OCI-LY1 (cell line): ENCODE measurements around the gene POLA2.

Source experiments
- H2AFZ ChIP-seq: fragments of 200-600 bp; sonication (generic), shearing (Covaris generic); 2 replicates; pipeline ENCODE4 v1.6.0; 2014; ENCODE audit warnings: antibody characterized with exemption, mild to moderate bottlenecking, low read length
- H3F3A ChIP-seq: fragments of 200-600 bp; sonication (generic), shearing (Covaris generic); 2 replicates; pipeline ENCODE4 v1.6.0; 2014; ENCODE audit warnings: mild to moderate bottlenecking, antibody characterized with exemption, low read length, moderate library complexity; ENCODE audit not compliant: insufficient read depth
- H3K27ac ChIP-seq: fragments of 200-600 bp; sonication (generic); 2 replicates; pipeline ENCODE4 v1.5.1; 2014; ENCODE audit warnings: low read length, mixed run types, mild to moderate bottlenecking, low read depth; ENCODE audit not compliant: poor library complexity, severe bottlenecking
- H3K27me3 ChIP-seq: fragments of 200-600 bp; sonication (generic); 2 replicates; pipeline ENCODE4 v1.6.0; 2014; ENCODE audit warnings: antibody characterized with exemption, mild to moderate bottlenecking, low read length, moderate library complexity; ENCODE audit not compliant: insufficient read depth
- H3K36me3 ChIP-seq: fragments of 200-600 bp; sonication (generic); 2 replicates; pipeline ENCODE4 v1.6.1; 2014; ENCODE audit warnings: mild to moderate bottlenecking, antibody characterized with exemption, low read length, moderate library complexity, mixed read lengths; ENCODE audit not compliant: insufficient read depth
- H3K4me1 ChIP-seq: fragments of 200-600 bp; sonication (generic); 2 replicates; pipeline ENCODE4 v1.5.1; 2014; ENCODE audit warnings: mild to moderate bottlenecking, low read length, moderate library complexity; ENCODE audit not compliant: insufficient read depth, severe bottlenecking
- H3K4me2 ChIP-seq: fragments of 200-600 bp; sonication (generic), shearing (Covaris generic); 2 replicates; pipeline ENCODE4 v1.6.1; 2014; ENCODE audit warnings: low read length
- H3K4me3 ChIP-seq: fragments of 200-600 bp; sonication (generic); 2 replicates; pipeline ENCODE4 v1.5.1; 2014; ENCODE audit warnings: low read length, low read depth, mild to moderate bottlenecking, mixed read lengths; ENCODE audit not compliant: poor library complexity, severe bottlenecking
- H3K79me2 ChIP-seq: fragments of 200-600 bp; shearing (Covaris generic); 2 replicates; pipeline ENCODE4 v1.6.1; 2016; ENCODE audit warnings: mixed run types, low read length, mixed read lengths; ENCODE audit not compliant: insufficient read depth
- H3K9ac ChIP-seq: fragments of 200-600 bp; sonication (generic), shearing (Covaris generic); 2 replicates; pipeline ENCODE4 v1.6.1; 2014; ENCODE audit warnings: mild to moderate bottlenecking, low read length, mixed read lengths
- H3K9me2 ChIP-seq: fragments of 200-600 bp; sonication (generic), shearing (Covaris generic); 2 replicates; pipeline ENCODE4 v1.6.1; 2014; ENCODE audit warnings: low read depth, mild to moderate bottlenecking, low read length, mixed read lengths
- H3K9me3 ChIP-seq: fragments of 200-600 bp; shearing (Covaris generic); 2 replicates; pipeline ENCODE4 v1.6.1; 2014; ENCODE audit warnings: low read length, mixed read lengths
- H4K20me1 ChIP-seq: fragments of 200-600 bp; sonication (generic), shearing (Covaris generic); 2 replicates; pipeline ENCODE4 v1.6.0; 2016; ENCODE audit warnings: mild to moderate bottlenecking, low read length; ENCODE audit not compliant: insufficient read depth
- EZH2 ChIP-seq: fragments of 200-600 bp; sonication (generic), shearing (Covaris generic); IDR thresholded peaks from 2 replicates; pipeline ENCODE4 v1.8.0; 2017; ENCODE audit warnings: borderline replicate concordance, mixed run types, mild to moderate bottlenecking, antibody characterized with exemption, low read length, moderate library complexity, mixed read lengths
- TF ChIP-seq, protein P1 (sequence below): fragments of 200-600 bp; sonication (generic), shearing (Covaris generic); IDR thresholded peaks from 2 replicates; pipeline ENCODE4 v1.5.1; 2017; ENCODE audit warnings: mild to moderate bottlenecking, antibody characterized with exemption, low read length, moderate library complexity, mixed read lengths

Gene POLA2

DNA sequence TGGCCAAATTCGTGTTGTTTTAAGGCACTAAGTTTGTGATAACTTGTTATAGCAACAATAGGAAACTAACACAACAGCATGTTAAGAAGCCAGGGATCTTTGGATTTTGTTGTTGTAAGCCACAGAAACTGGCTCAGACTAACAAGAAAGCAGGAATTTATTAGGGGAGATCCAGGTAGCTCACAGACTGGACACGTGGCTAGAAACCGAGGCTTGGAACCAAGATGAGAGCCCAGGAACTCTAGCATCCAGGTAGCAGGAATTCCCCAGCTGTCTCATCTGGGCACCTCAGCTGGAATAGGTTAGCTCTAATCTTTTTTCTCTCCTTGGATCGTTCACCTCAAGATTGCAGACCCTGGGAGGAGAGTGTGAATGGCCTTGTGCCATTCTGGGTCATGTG, 24.9 kb downstream of the POLA2 start:
- Histone ChIP-seq H3K9me3 (no peaks in the 10 kb centered on the region), H3K9me2 (no peaks in the 10 kb centered on the region), H3K27me3 (no peaks in the 10 kb centered on the region), H3F3A (no peaks in the 10 kb centered on the region), H3K79me2 (no peaks in the 10 kb centered on the region), H3K4me3 (no peak overlapping the region), H4K20me1 (no peaks in the 10 kb centered on the region), H2AFZ (no peak overlapping the region), H3K27ac (no peak overlapping the region), H3K9ac (no peak overlapping the region), H3K4me2 (no peak overlapping the region), H3K36me3 (peaks cover 98% of the 10 kb centered on the region), H3K4me1 (no peaks in the 10 kb centered on the region)
- no peak for TF ChIP-seq EZH2
- TF ChIP-seq, protein P1, sequence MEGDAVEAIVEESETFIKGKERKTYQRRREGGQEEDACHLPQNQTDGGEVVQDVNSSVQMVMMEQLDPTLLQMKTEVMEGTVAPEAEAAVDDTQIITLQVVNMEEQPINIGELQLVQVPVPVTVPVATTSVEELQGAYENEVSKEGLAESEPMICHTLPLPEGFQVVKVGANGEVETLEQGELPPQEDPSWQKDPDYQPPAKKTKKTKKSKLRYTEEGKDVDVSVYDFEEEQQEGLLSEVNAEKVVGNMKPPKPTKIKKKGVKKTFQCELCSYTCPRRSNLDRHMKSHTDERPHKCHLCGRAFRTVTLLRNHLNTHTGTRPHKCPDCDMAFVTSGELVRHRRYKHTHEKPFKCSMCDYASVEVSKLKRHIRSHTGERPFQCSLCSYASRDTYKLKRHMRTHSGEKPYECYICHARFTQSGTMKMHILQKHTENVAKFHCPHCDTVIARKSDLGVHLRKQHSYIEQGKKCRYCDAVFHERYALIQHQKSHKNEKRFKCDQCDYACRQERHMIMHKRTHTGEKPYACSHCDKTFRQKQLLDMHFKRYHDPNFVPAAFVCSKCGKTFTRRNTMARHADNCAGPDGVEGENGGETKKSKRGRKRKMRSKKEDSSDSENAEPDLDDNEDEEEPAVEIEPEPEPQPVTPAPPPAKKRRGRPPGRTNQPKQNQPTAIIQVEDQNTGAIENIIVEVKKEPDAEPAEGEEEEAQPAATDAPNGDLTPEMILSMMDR = no peak

DNA sequence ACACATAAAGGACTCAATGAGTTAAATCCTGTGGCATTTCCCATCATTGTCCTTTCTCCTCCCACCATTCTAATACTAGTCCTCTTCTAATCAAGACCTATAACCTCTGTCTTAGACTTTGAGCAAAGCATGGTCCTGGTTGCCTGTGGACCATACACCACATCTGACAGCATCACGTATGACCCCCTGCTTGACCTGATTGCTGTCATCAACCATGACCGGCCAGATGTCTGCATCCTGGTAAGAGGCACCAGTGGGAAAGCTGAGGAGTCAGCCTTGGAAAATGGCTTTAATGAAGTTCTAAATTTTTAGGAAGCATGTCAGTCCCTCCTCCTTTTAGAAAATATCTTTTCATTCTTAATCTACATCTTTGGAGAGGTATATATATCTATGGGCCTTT, 25.8 kb downstream of the POLA2 start:
- H3K9me2 ChIP-seq = no peaks in the 10 kb centered on the region
- H3K27me3 ChIP-seq = no peaks in the 10 kb centered on the region
- H2AFZ ChIP-seq = no peak overlapping the region
- no peak for TF ChIP-seq EZH2
- TF ChIP-seq, protein P1 = no peak
- H3F3A ChIP-seq = no peaks in the 10 kb centered on the region
- no peaks in the 10 kb centered on the region for H4K20me1 ChIP-seq
- H3K4me2 ChIP-seq = no peak overlapping the region
- H3K36me3 ChIP-seq = peaks cover 98% of the 10 kb centered on the region
- H3K79me2 ChIP-seq = no peaks in the 10 kb centered on the region
- no peaks in the 10 kb centered on the region for H3K4me1 ChIP-seq
- H3K9ac ChIP-seq = no peak overlapping the region
- no peak overlapping the region for H3K4me3 ChIP-seq
- no peak overlapping the region for H3K27ac ChIP-seq
- no peaks in the 10 kb centered on the region for H3K9me3 ChIP-seq

DNA sequence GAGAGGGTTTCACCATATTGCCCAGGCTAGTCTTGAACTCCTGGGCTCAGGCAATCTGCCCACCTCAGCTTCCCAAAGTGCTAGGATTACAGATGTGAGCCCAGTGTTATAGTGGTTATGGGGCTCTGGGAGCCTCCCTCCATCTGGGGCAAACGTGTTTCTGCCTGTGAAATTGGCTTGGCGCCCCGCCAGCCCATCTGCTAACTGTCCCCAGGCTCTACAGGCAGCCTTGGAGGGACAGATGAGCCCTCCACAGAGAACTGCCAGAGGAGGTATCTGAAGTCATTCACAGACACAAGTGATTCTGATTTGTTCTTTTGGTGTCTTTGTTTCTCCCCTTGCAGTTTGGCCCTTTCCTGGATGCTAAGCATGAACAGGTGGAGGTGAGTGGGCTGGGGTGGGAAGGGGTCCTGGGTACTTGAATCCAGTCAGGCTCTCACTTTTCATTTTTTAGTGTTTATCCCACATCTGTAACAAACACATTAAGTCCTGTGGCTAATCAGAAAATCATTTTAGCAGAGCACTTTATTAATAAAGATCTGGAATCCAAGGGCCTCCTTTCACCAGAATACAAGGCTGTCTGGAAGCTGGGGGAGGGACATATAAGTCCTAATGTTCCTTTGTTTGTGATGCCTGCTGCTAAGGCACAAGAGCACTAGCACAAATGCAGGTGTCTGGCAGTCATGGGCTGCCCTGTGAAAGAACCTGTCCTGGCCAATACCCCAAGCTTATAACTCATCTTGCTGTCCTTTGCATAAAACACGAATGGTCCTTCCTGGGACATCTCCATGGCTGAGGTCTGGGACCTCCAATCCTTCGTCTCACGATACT, 27.2 kb downstream of the POLA2 start:
- TF ChIP-seq, protein P1 = no peak
- TF ChIP-seq EZH2 = no peak
- Histone ChIP-seq H3K36me3 (peaks cover 98% of the 10 kb centered on the region), H3K27ac (no peak overlapping the region), H4K20me1 (no peaks in the 10 kb centered on the region), H3K4me1 (no peaks in the 10 kb centered on the region), H3K27me3 (no peaks in the 10 kb centered on the region), H3F3A (no peaks in the 10 kb centered on the region), H2AFZ (no peak overlapping the region), H3K9me2 (no peaks in the 10 kb centered on the region), H3K79me2 (no peaks in the 10 kb centered on the region), H3K9me3 (no peaks in the 10 kb centered on the region), H3K4me2 (no peak overlapping the region), H3K9ac (no peak overlapping the region), H3K4me3 (no peak overlapping the region)
